Cardiac fibroblast (primary cell): ENCODE data around the gene ULBP3.
A peak's percentile ranks its signal among the peaks of the same experiment; 100 is the strongest.
"Not testable (repeated sequence)": the region's sequence is repeated elsewhere in the genome, so short reads cannot be mapped to it uniquely, and the experiment has no call there.

Source experiments
- DNase-seq, 2 donors: peaks; one replicate each; pipeline versions ENCODE4 v3.0.0 to v3.0.0-alpha.2; 2010; ENCODE audit warnings: low read depth in 2 of 2
- H3K4me3 ChIP-seq, 2 donors: replicated peaks in 1 of 2; 1 replicate in 1 of 2; 2 replicates in 1 of 2; pipeline ENCODE4 v1.5.1; 2011; ENCODE audit warnings: low read depth in 2 of 2, low read length in 2 of 2, mild to moderate bottlenecking in 2 of 2, moderate library complexity in 1 of 2
- TF ChIP-seq, protein P1 (sequence below): IDR thresholded peaks from one replicate; pipeline ENCODE4 v1.5.1; 2011; ENCODE audit warnings: low read depth, mild to moderate bottlenecking, low read length, inconsistent platforms

Gene ULBP3

DNA sequence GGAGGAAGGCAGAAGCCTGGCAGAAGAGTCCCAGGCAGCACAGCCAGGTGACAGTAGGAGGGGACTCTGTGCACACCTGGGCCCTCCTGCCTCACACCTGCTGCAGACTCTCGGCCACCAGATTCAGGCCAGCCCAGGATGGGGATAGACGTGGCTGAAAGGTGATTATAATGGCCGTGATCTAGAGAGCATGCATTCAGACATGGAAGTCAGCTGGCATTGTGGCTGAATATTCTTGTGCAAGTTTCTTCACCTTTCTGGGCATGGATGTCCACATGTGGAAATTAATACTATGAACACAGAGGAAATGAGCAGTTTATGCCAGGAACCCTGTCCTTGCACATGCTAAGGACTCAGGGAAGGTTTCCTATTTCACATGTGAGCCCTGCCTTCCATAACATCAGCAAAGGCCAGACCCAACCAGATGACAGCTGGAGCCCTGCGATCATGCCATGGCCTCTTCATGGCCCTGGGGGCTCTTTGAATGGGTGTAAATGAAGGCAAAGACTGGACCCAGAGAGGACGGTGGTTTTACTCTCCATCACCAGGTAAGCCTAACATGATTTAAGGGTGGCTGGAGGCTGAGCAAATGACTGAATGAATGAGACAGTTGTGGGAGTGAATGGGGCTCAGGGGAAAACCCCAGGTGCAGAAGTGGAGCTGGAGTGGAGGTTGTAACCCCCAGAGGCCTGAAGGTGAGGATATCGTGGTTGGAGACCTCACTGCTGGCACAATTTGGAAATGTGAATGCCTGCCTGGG, 40.9 kb downstream of the ULBP3 start:
- no peak for DNase-seq

DNA sequence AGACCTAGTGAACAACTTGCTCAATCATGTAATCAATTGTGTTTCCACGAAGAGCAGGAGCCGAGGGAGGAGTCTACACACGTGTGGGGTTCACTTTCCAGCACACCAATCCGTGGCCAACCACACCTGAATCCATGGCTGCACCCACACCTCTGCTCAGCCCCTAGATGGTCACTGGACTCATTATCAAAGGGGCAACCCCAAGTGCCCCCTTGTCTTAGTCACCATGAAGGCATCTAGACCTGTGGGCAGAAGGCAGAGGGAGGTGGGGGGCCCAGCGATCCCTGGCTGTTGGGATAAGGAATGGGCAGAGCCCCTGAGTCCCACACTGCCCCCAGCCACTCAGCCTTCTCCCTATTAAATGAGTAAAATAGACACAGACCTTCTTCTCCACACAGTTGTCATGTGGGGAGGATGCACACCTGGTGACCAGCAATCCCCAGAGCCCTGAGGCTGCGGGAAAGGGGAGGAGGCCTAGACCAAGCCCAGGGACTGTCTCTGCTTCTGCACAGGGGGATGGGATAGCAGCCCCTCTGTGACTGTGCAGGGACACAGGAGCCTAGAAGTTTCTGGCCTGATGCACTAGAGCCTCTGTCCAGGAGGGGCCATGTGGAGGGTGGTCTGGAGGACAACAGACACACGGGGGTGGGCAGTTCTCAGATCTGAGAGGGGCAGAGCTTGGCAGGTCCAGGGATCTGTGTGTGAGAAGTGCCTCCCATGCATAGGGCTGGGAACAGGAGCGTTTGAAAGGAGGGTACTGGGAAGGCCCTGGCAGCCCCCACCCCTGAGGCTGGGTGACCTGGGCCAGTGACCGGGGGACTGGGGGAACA, 41.7 kb downstream of the ULBP3 start:
- TF ChIP-seq, protein P1, sequence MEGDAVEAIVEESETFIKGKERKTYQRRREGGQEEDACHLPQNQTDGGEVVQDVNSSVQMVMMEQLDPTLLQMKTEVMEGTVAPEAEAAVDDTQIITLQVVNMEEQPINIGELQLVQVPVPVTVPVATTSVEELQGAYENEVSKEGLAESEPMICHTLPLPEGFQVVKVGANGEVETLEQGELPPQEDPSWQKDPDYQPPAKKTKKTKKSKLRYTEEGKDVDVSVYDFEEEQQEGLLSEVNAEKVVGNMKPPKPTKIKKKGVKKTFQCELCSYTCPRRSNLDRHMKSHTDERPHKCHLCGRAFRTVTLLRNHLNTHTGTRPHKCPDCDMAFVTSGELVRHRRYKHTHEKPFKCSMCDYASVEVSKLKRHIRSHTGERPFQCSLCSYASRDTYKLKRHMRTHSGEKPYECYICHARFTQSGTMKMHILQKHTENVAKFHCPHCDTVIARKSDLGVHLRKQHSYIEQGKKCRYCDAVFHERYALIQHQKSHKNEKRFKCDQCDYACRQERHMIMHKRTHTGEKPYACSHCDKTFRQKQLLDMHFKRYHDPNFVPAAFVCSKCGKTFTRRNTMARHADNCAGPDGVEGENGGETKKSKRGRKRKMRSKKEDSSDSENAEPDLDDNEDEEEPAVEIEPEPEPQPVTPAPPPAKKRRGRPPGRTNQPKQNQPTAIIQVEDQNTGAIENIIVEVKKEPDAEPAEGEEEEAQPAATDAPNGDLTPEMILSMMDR: no peak
- no peak for DNase-seq
- H3K4me3 ChIP-seq: no peak overlapping the region

More for the DNA sequence above, 40.9 kb downstream of the ULBP3 start:
- no peak overlapping the region for H3K4me3 ChIP-seq
- TF ChIP-seq, protein P1: no peak

DNA sequence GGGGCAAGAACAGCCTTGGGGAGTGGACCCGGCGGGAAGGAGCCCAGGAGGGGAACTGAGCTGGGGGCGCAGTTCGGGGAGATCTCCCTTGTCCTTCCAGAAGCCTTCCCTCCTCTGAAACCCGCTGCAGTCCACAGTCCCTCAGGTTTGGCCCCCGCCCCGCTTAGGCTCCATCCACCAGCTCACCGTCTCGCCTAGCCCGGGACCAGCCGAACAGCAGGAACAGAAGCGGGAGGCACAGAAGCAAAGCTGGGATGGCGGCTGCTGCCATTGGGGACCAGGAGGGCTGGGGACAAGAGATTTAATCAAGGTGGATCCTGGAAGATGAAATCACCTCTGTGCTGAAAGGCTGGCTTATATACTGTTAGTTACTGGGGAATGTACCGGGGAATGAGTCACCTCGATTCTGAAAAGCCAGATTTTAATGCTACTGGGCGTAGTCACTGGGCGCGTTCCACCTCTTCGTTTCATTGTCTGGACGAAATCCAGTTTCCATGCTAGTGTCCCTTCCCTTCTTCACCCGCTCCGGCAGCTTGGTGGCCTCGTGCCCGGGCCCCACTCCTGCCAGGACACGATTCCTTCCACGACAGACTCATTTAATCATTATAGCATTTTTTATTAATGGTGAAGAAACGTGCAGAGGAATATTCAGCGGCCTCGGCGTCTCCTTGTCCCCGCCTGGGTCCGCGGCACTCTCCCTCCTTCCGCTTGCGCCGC, 43.6 kb downstream of the ULBP3 start, which contains the start of gene RAET1L:
Gene RAET1L (minus strand): TSS at position 332 of the 717 bp plus-strand sequence. CDS start 61 bp downstream, at position 271.
- peak within 1 kb of the TSS; percentile 23 to 35 for H3K4me3 ChIP-seq
- TF ChIP-seq, protein P1: no peak
- DNase-seq: peak; percentile 37 to 73

DNA sequence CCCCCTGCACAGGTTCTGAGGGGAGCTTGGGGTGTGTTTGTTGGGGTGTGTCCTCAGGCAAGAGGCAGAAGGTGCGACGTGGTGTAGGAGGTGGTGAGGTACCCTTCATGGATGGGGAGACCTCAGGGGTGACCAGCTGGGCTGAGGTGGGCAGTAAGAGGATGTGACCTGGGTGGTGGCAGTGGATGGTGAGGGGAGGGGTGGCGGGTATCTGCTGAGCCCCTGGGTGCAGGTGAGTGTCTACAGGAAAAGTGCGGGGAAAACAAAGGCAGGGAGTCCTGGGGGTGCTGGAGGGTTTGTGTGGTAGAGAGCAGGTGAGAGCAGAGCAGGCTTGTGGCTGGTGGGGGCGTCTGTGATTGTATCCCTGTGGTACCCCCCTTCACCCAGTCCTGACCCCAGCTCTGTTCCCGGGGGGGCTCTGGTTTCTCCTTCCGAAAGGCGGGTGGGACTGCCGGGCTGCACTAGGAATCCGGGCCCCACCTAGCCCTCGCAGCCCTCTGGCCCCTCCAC, 44.2 kb downstream of the ULBP3 start:
- H3K4me3 ChIP-seq: no peak overlapping the region
- TF ChIP-seq, protein P1: no peak
- no peak for DNase-seq

DNA sequence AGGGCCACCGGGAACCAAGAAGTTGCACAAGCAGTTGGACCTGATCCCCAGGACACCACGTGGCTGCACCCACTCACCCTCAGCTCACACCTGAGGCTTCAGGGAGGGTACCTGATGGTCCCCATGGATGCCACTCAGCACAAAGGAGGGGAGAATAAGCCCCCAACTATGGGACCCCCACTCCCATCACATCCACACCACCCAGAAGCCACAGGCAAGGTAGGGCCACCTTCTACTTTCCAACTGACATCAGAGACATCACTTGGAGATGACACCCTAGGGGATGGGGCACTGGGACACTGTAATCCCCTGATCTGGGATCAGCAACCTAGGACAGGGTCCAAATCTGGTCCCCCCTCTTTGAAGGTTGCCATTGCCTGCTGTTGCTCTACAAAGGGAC, 44.9 kb downstream of the ULBP3 start:
- DNase-seq, H3K4me3 ChIP-seq: not testable (repeated sequence)

DNA sequence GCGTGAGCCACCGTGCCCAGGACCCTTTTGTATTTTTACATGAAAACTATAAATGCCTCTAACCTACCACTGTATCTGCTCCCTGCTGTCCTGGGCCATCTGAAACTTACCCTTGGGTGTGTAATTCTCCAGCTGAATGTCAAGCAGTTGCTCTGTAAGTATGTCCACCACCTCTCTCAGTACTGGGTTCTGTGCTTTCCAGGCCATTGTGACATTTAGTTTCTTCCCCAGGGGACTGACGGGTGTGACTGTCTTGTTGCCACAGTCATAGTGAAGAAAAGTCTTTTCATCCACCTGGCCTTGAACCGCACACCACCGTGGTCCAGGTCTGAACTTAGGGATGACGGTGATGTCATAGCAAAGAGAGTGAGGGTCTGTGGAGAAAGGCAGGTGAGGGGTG, 47.1 kb downstream of the ULBP3 start:
- H3K4me3 ChIP-seq, DNase-seq: not testable (repeated sequence)

DNA sequence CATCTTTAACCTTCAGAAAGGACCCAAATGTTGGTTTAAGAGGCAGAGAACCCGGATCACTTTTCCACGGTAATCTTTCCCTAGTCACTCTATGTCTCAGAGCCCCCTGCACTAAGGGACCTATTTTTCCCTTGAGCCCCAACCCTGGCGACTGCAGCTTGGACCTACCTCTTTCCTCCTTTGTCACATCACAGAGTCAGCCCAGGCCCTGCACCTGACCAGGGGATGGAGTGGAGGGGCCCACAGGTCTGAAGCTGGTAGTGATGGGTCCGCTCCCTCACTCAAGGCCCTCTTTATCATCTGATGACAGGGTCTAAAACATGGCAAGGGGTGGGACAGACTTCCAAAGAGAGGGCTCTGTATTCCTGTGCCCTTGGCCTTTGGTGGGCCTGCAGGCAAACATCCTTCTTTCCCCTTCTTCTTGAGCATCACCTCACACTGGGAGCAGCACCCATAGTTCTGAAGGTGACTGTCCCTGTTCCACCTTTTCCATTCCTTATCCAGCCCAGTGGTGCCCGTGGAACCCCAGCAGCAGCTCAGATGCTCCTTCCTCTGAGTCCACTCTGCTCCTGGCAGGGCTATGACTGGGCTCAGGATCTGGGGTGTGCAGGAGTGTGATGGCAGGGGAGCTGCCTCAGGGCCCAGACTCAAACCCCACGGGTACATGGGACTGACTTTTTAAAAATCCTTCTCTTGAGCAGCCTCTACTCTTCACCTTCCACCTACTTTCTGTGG, 49.9 kb downstream of the ULBP3 start:
- no peak overlapping the region for H3K4me3 ChIP-seq
- TF ChIP-seq, protein P1: no peak
- no peak for DNase-seq

DNA sequence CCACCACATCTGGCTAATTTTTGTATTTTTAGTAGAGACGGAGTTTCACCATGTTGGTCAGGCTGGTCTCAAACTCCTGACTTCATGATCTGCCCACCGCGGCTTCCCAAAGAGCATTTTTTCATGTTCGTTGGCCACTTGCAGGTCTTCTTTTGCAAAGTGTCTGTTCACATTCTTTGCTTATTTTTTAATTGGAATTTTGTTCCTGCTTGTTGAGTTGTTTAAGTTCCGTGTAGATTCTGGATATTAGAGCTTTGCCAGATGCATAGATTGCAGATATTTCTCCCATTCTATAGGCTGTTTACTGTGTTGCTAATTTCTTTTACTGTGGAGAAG, 51.8 kb downstream of the ULBP3 start:
- H3K4me3 ChIP-seq: not testable (repeated sequence)
- DNase-seq: peak in 1 of 2 donors; percentile 9
